ENCODE data around the gene ABLIM2. TPM values are rescaled to one million over a fixed set of nuclear protein-coding genes. Genes with fewer than 3 reads are reported as not detected.

The ABLIM2 gene
- polyA plus RNA-seq, 3 donors: 0.21 TPM; not detected in 2

GRCh38 chr4:8076023-8076422 lies 82.6 kb downstream of the ABLIM2 start:
- WGBS (ENCODE audit: insufficient coverage): 84% methylated on average over 6 of the region's 7 CpGs
- no peak overlapping the region for H3K4me2 ChIP-seq (replicated peaks; ENCODE audit: extremely low read depth, low read length, poor library complexity, severe bottlenecking)

GRCh38 chr4:8073206-8073863 lies 85.3 kb downstream of the ABLIM2 start:
- Mint-ChIP-seq H3K36me3 (no peaks in the 10 kb centered on the region), H3K4me3 (no peak overlapping the region), H3K27ac (peak overlapping the region in 1 of 7 donors; percentile 24), H3K27me3 (ENCODE audit: low read depth in 3 of 3) (peaks cover 20 to 28% (median 20%) of the 10 kb centered on the region in 3 donors), H3K4me1 (no peaks in the 10 kb centered on the region), H3K9me3 (no peaks in the 10 kb centered on the region)
- H3K4me2 ChIP-seq (replicated peaks; ENCODE audit: extremely low read depth, low read length, poor library complexity, severe bottlenecking): no peak overlapping the region
- intact Hi-C loops (cut with micrococcal nuclease): no loop called here
- H3K27me3 ChIP-seq (ENCODE audit: control insufficient read depth in 2 of 2, insufficient read depth in 2 of 2, low read length in 2 of 2): peaks cover 0 to 10% of the 10 kb centered on the region in 2 donors
- H2AFZ ChIP-seq (ENCODE audit: insufficient read depth, low read depth, low read length, poor library complexity, severe bottlenecking): no peak overlapping the region
- DNase-seq: no peak
- H3K36me3 ChIP-seq (replicated peaks in 1 of 2; ENCODE audit: control insufficient read depth in 1 of 2, insufficient read depth in 2 of 2, low read length in 2 of 2): no peaks in the 10 kb centered on the region
- H4K20me1 ChIP-seq (ENCODE audit: insufficient read depth, low read length): no peaks in the 10 kb centered on the region
- H3K4me1 ChIP-seq (ENCODE audit: control insufficient read depth in 1 of 2, insufficient read depth in 2 of 2, low read length in 2 of 2): no peaks in the 10 kb centered on the region
- H3K4me3 ChIP-seq (replicated peaks in 1 of 3; ENCODE audit: low read depth in 2 of 3, low read length in 3 of 3): no peak overlapping the region
- TF ChIP-seq CTCF (IDR thresholded peaks at IDR 0.05): no peak
- 91% methylated on average over 9 of the region's 17 CpGs for WGBS (ENCODE audit: insufficient coverage)
- H3K9me3 ChIP-seq (replicated peaks in 1 of 2; ENCODE audit: control insufficient read depth in 1 of 2, insufficient read depth in 1 of 2, low read length in 2 of 2): no peaks in the 10 kb centered on the region
- H3K79me2 ChIP-seq (ENCODE audit: insufficient read depth, low read length): no peaks in the 10 kb centered on the region
- H3K9ac ChIP-seq (ENCODE audit: insufficient read depth, low read length, poor library complexity, severe bottlenecking): no peak overlapping the region
- H3K27ac ChIP-seq (ENCODE audit: low read depth in 1 of 2, low read length in 2 of 2): no peak overlapping the region

More at GRCh38 chr4:8076023-8076422, 82.6 kb downstream of the ABLIM2 start:
- H3K4me3 ChIP-seq (replicated peaks in 1 of 3; ENCODE audit: low read depth in 2 of 3, low read length in 3 of 3): no peak overlapping the region
- H3K9ac ChIP-seq (ENCODE audit: insufficient read depth, low read length, poor library complexity, severe bottlenecking): no peak overlapping the region
- intact Hi-C loops (cut with micrococcal nuclease): no loop called here
- H3K27ac ChIP-seq (ENCODE audit: low read depth in 1 of 2, low read length in 2 of 2): no peak overlapping the region
- no peaks in the 10 kb centered on the region for H4K20me1 ChIP-seq (ENCODE audit: insufficient read depth, low read length)
- H3K27me3 ChIP-seq (ENCODE audit: control insufficient read depth in 2 of 2, insufficient read depth in 2 of 2, low read length in 2 of 2): peaks cover 0 to 8% of the 10 kb centered on the region in 2 donors
- Mint-ChIP-seq H3K27me3 (ENCODE audit: low read depth in 3 of 3) (peaks cover 22 to 46% (median 32%) of the 10 kb centered on the region in 3 donors), H3K4me1 (no peaks in the 10 kb centered on the region), H3K4me3 (no peak overlapping the region), H3K36me3 (no peaks in the 10 kb centered on the region), H3K27ac (no peak overlapping the region), H3K9me3 (no peaks in the 10 kb centered on the region)
- no peak overlapping the region for H2AFZ ChIP-seq (ENCODE audit: insufficient read depth, low read depth, low read length, poor library complexity, severe bottlenecking)
- no peaks in the 10 kb centered on the region for H3K4me1 ChIP-seq (ENCODE audit: control insufficient read depth in 1 of 2, insufficient read depth in 2 of 2, low read length in 2 of 2)
- H3K9me3 ChIP-seq (replicated peaks in 1 of 2; ENCODE audit: control insufficient read depth in 1 of 2, insufficient read depth in 1 of 2, low read length in 2 of 2): no peaks in the 10 kb centered on the region
- TF ChIP-seq CTCF (IDR thresholded peaks at IDR 0.05): no peak
- no peaks in the 10 kb centered on the region for H3K36me3 ChIP-seq (replicated peaks in 1 of 2; ENCODE audit: control insufficient read depth in 1 of 2, insufficient read depth in 2 of 2, low read length in 2 of 2)
- no peaks in the 10 kb centered on the region for H3K79me2 ChIP-seq (ENCODE audit: insufficient read depth, low read length)
- DNase-seq: no peak
